NCI-H2029 (cell line): ENCODE data around the gene WDR43.
"Not testable (repeated sequence)": the region's sequence is repeated elsewhere in the genome, so short reads cannot be mapped to it uniquely, and the experiment has no call there.

ENCODE experiments used
- DNase-seq: peaks from one replicate; lab custom pipeline; 2025; lab: John Stamatoyannopoulos, UW

Gene WDR43

DNA sequence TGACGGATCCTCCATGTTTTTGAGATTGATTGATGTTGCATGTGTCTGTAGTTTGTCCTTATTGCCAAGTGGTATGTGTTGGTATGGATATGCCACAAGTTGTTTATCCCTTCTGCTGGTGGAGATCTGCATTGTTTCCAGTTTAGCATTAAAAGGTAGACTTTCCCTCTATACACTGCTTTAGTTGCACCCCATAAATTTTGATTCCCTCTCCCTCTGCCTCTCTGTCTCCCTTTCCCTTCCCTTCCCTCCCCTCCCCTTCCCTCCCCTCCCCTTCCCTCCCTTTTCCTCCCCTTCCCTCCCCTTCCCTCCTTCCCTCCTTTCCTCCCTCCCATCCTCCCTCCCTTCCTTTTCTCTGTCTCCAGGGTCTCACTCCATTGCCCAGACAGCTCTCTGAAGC is 68.0 kb downstream of the WDR43 start:
- no peak for DNase-seq

DNA sequence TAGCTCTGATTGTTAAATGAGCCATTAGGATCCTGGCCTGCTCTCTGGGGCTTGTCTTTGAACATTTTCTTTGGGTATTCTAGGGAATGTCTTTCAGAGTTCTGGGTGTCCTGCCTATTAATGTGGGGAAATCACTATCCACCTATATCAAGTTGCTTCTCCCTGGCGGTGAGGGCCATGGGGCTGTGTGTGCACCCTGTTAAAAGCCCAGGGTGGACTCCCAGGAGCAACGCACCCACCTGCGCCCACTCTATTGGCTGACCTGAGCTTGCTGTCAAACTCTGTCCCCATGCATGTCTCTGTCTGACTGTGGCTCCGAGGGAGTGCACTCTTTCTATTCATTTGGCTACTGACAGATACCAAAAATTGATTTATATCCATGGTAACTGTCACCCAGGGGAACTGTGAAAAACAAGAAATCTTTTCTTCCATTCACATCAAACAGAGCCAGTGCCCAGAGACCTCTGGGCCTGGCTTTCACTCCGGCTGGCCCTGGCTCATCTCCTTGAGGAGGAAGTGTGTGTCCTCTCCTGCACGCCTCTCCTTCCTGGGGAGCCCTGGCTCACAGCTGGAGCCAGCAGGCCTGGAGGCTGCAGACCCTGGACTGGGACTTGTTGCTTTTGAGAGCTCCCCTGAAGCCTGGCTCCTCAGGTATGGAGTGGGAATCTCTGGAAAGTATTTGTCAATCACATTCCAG is 76.1 kb downstream of the WDR43 start:
- no peak for DNase-seq

DNA sequence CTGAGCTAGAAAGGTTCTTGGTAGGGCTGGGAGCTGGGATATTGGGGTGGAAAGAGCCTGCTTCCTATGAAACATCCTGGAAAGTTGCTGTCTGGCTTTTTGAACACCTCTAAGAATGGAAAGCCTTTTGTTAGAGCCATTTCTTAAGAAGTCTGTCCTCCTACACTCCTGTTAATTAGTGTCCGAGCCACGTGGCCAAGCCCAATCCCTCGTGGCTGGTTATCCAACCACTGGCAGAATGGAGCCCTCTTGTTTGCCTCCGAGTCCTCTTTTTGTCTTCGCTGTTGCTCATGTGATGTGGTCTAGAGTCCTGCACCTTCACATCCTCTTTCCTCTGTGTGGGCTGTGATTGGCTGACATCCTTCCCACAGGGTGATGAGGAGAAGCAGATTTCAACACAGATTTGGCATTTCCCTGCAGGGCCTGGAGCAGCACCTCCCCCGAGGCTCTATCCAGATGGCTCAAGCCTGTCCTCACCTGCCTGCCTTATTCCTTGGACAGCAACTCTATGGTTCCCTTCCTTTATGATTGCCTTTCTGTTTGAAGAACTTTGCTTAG is 78.4 kb downstream of the WDR43 start:
- DNase-seq: no peak

DNA sequence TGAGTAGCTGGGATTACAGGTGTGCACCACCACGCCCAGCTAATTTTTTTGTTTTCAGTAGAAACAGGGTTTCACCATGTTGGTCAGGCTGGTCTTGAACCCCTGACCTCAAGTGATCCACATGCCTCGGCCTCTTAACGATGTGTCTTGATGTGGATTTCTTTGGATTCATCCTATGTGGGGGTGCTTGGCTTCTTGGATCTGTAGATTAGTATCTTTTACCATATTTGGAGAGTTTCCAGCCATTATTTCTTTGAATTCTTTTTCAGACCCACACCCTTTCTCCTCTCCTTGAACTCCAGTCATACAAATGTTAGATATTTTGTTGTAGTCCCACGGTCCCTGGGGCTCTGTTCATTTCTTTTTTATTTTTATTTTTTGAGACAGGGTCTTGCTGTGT is 79.8 kb downstream of the WDR43 start:
- no peak for DNase-seq

DNA sequence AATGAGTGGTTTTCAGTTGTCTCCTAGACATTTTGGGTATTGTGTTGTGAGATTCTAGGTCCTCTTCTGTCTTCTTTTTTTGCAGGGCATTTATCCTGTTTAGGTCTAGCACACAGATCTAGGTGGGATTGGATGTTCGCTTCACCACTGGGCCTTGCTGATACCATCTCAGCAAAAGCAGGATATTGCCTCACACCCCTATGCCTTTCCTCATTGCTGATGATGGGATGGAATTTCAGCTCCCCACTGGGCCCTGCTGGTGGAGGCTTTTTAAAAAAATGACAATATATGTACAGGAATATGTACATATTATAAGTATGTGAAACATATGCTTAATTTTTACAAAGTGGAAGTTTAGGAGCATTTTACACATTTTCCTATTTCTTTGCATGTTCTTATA is 81.2 kb downstream of the WDR43 start:
- DNase-seq: no peak

DNA sequence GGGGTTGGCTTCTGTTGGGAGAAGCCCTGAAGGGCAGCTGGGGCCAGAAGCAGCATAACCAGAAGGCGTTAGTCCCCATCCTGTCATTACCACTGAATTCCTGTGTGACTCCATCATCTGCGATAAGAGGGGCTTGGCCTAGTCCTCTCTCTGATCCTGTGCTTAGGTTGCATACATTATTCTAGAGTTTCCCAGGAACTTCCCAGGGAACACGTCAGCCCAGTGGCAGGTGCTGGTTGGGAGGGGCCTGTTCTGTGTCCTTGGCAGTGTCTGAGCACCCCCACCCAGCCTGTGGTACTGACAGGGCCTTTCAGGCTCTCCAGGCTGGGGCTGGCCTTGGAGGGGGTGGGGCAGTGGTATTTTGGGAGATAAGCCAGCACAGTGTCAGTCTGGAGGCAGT is 82.1 kb downstream of the WDR43 start:
- no peak for DNase-seq

DNA sequence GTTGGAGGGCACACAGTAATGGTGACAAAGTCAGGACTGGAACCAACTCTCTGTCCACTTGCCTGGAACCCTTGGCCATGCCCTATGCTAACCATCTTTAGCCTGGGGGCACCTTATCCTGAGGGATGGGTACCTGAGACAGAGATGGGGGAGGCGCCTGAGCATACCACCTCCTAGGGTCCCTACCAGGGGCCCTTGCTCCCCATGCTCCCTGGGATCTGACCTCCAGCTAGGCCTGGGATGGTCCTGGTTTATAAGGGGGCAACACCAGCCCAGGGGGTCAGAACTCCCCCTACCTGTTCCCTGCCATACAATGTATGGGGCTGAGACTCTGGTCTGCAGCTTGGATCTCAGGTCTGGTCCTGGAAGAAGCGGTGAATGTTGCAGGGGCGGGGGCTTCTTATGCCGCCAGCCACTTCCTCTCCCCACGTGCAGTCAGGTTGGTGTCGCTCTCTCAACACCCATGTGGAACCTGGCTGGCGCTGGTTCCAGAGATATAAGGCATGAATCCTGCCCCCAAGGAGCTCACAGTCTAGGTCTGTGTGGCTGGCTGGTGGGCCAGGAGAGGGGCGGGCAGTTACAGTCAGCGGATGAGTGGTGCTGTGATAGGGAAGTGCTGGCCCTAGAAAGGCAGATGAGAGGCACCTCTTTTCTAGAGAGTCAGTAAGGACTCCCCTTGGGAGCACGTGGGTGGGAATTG is 82.9 kb downstream of the WDR43 start:
- DNase-seq: no peak

DNA sequence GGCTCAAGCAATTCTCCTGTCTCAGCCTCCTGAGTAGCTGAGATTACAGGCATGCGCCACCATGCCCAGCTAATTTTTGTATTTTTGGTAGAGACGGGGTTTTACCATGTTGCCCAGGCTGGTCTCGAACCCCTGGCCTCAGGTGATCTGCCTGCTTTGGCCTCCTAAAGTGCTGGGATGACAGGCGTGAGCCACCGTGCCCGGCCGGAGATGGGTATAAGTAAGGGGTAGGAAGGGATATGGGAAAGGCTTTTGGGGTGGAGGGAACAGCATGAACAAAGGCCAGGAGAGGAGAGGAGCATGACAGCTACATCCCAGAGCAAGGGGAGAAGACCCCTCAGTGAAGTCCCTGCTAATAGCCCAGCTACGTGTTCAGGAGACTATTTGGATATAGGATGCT is 83.5 kb downstream of the WDR43 start:
- not testable (repeated sequence) for DNase-seq

DNA sequence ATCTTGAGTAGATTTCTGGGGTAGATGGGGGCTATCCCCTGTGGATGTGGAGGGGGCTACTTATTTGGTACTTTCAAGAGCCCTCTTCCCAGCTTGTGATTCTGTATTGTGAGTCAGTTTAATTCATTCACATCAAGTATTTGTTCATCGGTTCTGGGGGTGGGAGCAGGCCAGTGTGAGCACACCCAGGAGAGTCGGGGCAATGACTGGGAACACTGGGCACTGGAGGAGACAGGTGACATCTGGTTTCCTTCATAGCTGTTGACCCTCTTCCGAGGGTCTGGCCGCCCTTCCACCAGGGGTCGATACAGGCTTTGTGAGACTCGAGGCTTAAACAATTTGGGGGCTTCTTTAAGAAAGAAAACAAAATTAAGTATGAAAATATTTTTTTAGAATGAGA is 84.1 kb downstream of the WDR43 start:
- DNase-seq: no peak

DNA sequence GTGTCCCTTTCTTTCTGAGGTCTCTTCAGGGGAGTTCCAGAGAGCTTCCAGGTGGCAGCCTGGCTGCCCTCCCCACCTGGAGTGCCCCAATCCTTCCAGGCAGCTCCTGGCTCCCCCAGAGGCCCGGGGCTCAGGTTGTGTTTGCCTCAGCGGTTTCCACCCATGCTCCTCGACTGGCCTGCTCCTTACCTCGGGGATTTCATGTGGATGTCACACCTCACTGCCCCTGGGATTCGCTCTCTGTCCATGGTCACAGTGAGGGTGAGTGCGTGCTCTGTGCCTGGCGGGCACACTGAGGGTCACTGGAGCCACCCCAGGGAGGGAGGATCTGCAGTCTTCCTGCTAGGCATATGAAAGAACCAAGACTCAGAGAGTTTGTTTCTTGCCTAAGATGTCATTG is 84.6 kb downstream of the WDR43 start:
- DNase-seq: no peak

DNA sequence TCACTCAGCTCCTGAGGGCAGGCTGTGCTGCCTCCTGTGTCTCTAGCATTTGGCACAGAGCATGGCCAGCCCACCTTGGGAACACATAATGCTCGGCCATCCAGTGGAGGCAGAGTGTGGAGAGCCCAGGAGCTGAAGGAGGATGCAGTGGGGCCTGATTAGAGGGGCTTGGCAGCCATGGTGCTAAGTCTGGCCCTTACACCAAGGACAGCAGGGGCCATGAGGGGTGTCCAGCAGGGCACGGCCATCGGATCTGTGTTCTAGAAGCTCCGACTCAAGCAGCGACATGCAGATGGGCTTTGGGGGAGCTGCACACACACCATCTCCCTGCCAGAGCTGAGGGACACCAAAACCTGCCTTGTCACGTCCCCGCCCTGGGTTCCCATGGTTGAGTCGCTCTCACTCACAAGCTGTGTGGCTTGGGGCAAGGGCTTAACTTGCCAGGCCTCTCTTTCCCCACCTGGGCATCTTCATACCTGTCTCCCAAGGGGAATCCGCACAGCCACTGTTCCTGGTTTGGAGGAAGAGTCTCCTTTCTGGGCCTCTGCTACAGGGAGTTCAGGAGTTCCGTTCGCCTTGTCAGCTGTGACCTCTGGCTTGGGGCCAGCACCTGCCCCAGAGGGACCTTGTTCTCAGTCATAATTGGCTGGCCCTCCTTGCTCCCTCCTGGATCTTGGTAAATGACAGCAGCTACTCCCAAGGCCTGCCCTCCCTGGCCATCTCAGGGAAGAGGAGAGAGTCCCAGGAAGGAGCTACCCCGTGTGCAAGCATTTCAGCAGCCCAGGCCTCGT is 85.3 kb downstream of the WDR43 start:
- no peak for DNase-seq

DNA sequence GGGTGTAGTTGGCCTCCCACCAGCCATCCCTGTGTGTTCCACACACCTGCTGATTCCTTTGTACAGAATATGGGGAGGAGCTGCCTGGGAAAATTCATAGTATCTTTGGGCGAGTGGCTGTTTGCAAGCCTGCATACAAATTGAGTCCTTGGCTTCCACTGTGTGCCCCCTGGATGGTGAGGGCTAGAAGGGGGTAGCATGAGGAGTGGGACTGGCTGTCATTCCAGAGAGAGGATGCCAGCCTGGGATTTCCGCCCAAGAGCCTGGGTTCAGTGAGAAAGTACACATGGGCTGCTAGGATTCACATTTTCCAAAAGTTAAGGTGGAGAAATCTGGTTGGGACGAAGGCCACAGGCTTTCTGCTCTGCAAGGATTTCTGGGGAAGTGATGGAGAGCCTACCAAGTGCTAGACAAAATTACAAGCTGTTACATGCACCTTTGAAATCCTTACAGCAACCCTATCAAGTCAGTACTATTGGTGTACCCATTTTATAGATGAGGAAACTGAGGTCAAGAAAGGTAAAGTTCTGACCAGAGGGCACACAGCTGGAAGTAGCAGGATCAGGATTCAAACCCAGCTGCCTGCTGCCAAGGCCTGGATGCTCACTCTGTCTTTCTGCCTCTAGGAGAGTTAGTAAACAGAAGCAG is 86.0 kb downstream of the WDR43 start:
- no peak for DNase-seq

DNA sequence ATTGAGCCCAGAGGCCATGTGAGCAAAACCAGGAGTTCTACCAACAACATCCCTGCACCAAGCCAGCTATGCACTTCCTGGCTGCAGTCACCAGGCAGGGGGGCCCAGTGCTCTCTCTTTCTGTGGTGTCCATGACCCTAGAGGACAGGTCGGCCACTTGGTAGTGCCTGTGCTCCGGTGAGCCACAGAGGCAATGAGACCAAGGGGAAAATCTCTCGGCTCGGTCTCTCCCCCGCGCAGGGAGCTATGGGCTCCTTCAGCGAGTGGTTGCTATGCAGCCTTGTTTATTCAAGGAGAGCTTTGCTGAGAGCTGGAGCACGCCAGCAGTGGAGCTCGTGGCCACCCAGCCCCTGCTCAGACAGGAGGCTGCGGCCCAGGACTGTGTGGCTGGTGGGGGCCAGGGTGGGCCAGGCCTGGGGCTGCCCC is 86.6 kb downstream of the WDR43 start, which contains the start of gene TOGARAM2:
Gene TOGARAM2 (plus strand): TSS at position 283 of the 426 bp plus-strand sequence. CDS start 13,537 bp downstream, outside the sequence.
- DNase-seq: peak; percentile 21

DNA sequence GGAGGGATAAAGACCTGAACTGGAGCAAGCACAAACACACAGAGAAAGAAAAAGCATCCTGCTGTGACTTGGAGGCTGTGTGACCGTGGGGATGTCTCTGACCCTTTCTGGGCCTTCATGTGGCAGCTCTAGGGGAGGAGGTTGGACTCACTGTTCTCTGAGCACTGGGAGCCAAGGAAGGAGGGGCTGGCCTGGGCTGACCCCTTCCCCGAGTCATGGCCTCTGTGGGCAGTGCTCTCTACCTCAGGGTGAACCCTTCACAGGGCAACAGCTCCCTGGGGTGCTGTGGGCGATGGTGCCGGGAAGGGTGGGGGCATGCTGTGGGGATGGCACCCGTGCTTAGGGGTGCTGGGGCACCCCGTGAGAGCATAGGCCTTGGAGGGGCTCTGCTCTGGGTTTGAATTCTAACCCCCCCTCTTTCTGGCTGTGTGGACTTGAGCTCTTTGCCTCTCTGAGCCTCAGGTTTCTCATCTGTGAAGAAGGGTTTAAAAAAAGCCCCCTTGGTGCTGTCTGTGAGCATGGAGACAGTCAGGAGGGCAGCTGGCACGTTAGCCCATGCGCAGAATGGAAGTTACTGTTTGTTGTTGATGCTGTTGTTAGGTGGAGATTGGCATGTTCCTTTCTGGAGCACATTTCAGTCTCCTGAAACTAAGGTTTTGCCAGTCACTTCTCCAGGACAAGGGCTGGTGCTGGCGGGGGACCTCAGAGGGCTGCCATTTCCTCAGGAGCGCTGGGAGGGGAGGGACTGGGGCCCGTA is 87.3 kb downstream of the WDR43 start:
- DNase-seq: no peak

DNA sequence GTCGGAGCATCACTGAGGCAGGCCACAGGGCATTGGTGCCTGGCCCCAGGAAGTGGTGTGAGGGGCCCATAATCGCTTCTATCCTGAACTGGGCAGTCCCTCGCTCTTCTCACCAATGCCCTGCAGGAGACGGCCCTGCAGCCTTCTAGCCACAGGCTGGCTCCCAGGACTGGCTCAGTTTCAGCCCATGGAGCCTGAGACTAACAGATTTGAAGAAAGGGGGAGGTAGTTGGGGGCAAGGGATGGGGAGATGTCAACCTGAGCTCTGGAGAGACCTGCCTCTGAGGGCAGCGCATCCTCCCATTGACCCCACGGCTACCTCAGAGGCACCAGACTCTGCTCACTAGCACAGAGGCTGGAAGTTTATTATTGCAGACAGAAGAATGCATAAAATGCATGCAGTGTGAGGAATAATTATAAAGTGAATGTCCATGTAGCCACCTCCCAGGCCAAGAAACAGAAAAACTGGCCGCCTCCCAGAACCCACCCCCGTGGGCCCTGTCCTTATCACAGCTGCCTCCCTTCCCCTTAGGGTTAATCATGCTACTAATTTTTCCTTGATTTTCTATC is 88.0 kb downstream of the WDR43 start:
- no peak for DNase-seq

DNA sequence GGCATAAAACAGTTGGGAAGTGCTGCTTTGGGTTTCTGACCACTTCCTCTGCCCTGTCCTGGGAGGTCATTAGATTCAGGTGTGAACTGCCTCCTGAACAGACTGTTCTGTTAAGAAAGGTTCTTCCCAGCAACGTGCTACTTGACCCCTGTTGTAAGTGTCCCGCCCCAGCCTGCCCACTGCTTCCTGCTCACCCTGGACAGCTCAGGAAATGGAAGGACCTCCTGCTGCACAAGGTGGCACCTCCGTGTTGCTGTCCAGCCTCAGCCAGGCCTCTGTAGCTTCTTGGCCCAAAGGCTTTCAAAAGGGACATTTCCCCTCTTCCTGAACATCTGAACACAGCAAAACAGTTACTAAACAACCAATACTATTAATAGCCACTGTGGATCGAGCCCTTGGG is 92.0 kb downstream of the WDR43 start:
- no peak for DNase-seq

DNA sequence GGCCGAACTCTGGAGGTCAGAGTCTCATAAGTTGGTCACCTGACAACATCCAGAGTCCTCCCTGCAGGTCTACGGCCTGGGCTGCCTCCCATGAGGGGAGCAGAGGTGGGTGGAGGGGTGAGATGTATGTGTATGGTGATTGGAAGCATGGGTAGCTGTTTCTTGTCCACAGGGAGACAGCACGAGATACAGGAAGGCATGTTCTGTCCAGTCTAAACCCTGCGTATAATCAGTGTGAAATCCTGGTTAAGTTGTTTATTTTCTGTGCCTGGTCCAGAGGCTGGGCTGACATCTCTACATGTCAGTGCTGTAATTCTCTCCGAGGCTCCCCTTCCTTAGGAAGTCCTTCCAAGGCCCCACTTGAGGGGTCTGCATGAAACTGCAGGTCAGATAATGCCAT is 95.5 kb downstream of the WDR43 start:
- DNase-seq: no peak

DNA sequence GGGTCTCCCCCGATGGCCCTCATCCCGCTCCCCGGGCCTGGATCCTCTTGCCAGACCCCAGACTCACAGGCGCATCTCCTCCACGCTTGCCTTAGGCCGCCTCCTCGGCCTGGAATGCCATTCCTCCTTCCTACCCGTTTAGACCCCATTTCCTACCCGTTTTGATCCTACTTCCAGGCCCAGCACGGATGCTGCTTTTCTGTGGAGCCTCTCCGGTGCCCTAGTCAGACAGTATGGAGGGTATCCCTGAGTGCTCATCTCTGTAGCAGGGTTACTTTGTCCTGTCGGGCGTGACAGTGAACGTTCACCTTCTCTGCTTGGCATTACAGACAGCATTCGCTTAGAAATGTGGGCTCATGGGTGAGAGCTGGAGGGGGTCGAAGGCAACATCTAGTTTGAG is 96.0 kb downstream of the WDR43 start:
- DNase-seq: no peak

DNA sequence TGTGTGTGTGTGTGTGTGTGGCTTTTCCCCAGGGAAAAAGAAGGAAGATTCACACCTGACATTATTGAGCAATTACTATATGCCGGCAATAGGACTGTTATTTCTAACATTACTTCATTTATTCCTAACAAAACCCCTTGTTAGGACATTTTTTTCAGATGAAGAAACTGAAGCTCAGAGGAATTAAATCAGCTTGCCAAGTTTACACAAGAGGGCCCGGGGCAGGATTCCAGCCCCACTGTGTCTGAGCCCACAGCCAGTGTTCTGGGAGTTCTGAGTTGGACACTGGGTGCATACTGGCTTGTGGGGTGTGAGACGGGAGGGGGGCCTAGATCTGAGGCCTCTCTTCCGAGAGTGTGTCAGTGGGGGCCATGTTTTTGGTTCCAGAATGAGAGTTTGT is 96.6 kb downstream of the WDR43 start:
- DNase-seq: no peak

DNA sequence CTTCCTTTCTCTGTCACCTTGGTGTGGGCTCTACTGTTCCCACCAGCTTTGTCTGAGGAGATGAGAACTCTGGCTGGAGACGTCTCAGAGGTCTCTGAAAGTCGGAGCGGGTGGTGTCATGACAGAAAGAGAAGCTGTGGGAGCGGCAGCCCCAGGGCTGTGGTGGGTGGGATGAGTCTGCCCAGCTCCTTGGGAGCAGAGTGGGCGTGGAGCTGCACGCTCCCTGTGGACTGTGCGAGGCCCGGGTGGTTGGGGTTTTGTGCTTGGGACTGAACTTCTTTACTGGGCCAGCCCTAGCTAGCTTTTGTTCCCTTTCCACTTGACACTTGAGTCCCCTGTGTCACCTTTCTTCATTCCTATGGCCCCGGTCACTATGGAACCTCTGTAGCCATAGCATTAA is 97.0 kb downstream of the WDR43 start:
- DNase-seq: no peak
